Vagina (tissue), 2 donors: ENCODE measurements around the gene PLD6.

ENCODE experiments used
- CTCF ChIP-seq, 3 experiments: fragments of 450-650 bp in 2 of 3; fragments of 200-600 bp in 1 of 3; sonication (generic) in 1 of 3; IDR thresholded peaks; one replicate each; pipeline ENCODE4 v1.5.1; 2017 to 2019; ENCODE audit warnings: antibody characterized with exemption in 3 of 3, mild to moderate bottlenecking in 2 of 3, moderate library complexity in 2 of 3
- POLR2A ChIP-seq, 2 donors: fragments of 450-650 bp; IDR thresholded peaks; one replicate each; pipeline ENCODE4 v1.6.1; 2017; ENCODE audit warnings: antibody characterized with exemption in 2 of 2, mild to moderate bottlenecking in 2 of 2, moderate library complexity in 2 of 2

GRCh38 chr17:17159571-17159970, 46.6 kb downstream of the PLD6 start:
- TF ChIP-seq CTCF (IDR thresholded peaks at IDR 0.05): no peak
- TF ChIP-seq POLR2A (IDR thresholded peaks at IDR 0.05): no peak
